ENCODE measurements around the gene CCDC12. TPM values are rescaled to one million over a fixed set of nuclear protein-coding genes. Genes with fewer than 3 reads are reported as not detected.
"Not testable (repeated sequence)": the region's sequence is repeated elsewhere in the genome, so short reads cannot be mapped to it uniquely, and the experiment has no call there.

The CCDC12 gene
- total and polyA plus RNA-seq, 8 donors, result 34.7 to 57.9 (median 46.1) TPM

DNA sequence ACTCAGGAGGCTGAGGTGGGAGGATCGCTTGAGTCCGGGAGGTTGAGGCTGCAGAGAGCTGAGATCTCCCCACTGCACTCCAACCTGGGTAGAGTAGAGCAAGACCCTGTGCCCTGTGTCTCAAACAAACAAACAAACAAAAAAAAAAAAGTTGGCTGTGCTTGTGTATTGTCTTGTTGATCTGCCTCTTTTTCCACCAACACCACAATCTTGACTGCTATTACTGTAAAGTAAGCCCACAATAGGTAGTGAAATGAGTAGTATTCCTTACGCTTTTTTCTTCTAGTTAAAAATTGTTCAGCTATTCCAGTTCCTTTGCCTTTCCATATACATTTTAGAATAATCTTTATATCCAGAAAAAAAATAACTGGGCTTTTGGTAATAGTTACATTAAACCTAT is 63.6 kb downstream of the CCDC12 start:
- DNase-seq (no peak), ATAC-seq (no peak)
- Histone ChIP-seq H3K9me3 (no peaks in the 10 kb centered on the region), H3K27ac (no peak overlapping the region), H3K4me1 (peaks cover 12 to 15% of the 10 kb centered on the region in 2 donors), H3K27me3 (no peaks in the 10 kb centered on the region), H3K4me3 (no peak overlapping the region), H3K36me3 (peaks cover 0 to 27% of the 10 kb centered on the region in 2 donors)
- intact Hi-C loops (cut with DNase I), result no loop called here
- TF ChIP-seq, protein P1, sequence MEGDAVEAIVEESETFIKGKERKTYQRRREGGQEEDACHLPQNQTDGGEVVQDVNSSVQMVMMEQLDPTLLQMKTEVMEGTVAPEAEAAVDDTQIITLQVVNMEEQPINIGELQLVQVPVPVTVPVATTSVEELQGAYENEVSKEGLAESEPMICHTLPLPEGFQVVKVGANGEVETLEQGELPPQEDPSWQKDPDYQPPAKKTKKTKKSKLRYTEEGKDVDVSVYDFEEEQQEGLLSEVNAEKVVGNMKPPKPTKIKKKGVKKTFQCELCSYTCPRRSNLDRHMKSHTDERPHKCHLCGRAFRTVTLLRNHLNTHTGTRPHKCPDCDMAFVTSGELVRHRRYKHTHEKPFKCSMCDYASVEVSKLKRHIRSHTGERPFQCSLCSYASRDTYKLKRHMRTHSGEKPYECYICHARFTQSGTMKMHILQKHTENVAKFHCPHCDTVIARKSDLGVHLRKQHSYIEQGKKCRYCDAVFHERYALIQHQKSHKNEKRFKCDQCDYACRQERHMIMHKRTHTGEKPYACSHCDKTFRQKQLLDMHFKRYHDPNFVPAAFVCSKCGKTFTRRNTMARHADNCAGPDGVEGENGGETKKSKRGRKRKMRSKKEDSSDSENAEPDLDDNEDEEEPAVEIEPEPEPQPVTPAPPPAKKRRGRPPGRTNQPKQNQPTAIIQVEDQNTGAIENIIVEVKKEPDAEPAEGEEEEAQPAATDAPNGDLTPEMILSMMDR (IDR thresholded peaks at IDR 0.05), result no peak

DNA sequence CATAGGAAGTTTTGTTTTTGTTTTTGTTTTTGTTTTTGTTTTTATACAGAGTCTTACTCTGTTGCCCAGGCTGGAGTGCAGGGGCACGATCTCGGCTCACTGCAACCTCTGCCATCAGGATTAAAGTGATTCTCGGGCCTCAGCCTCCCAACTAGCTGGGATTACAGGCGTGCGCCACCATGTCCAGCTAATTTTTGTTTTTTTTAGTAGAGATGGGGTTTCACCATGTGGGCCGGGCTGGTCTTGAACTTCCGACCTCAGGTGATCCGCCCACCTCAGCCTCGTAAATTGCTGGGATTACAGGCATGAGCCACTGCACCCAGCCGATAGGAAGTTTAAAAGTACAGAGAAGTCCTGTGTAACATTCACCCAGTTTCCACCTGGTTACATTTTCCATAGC is 65.6 kb downstream of the CCDC12 start:
- H3K9me3 ChIP-seq; ATAC-seq; H3K27ac ChIP-seq; H3K27me3 ChIP-seq; H3K4me3 ChIP-seq; DNase-seq; intact Hi-C loops (cut with DNase I); H3K36me3 ChIP-seq: not testable (repeated sequence)
- peaks cover 12 to 15% of the 10 kb centered on the region in 2 donors for H3K4me1 ChIP-seq

DNA sequence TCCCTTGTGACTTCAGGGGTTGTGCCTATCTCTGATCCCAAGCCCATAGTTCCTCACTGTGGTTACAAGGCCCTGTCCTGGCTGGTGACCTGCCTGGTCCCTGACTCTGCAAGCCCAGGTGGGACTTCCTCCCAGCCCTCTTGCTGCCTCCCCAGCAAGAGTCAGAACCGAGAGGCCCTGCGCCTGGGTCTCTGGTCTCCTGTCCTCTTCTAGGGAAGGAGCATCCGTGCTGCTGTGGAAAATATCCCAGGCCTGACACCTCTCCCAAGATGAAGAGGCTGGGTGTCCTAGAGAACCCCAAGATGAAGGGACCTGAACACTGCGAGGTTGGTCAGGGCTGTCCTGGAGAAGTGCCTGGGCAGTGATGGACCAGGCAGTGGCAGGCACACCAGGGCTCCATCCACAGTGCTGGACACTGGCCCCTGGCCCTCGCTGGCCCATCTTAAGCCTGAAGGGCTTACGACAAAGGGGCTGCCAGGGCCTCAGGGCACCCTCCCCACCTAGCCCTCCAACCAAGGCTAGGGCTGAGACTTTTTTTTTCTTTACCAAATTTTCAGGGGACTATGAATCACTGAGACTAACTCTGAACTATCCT is 66.3 kb downstream of the CCDC12 start:
- Histone ChIP-seq H3K9me3 (no peaks in the 10 kb centered on the region), H3K27ac (no peak overlapping the region), H3K4me3 (no peak overlapping the region), H3K27me3 (no peaks in the 10 kb centered on the region), H3K36me3 (peaks cover 0 to 1% of the 10 kb centered on the region in 2 donors), H3K4me1 (peaks cover 12 to 15% of the 10 kb centered on the region in 2 donors)
- intact Hi-C loops (cut with DNase I), result no loop called here
- TF ChIP-seq, protein P1 (IDR thresholded peaks at IDR 0.05), result no peak
- ATAC-seq, result no peak
- peak in 1 of 4 donors; percentile 28 for DNase-seq

DNA sequence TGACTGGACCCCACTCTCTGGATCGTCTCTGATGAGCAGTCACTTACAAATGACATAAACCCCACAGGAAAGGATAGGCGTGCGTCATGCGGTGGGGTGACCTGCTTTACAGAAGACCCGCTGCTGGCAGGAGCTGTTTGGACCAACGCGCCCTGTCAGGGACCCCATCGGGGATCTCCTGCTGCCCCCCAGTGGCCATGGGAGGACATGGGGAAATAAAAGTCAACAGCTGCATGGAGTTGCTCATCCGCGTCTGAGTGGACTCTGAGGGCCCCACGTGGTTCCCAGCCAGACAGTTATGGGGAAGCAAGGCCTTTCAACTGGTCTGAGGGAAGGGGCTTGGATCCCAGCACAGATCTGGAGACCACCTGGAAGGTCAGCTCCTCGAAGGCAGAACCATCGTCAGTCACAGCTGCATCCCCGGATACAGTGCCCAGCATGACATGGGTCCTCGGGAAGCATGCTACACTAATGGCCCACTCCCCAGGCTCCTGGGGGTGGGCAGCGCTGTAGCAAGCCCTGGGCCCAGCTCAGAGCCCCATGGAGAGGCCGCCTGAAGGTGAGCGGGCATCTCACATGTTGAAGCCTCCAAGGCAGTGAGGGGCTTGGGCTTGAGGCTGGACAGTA is 66.9 kb downstream of the CCDC12 start:
- TF ChIP-seq, protein P1 (IDR thresholded peaks at IDR 0.05), result peak; percentile 74 to 77
- peak; percentile 81 to 90 (median 86) for DNase-seq

DNA sequence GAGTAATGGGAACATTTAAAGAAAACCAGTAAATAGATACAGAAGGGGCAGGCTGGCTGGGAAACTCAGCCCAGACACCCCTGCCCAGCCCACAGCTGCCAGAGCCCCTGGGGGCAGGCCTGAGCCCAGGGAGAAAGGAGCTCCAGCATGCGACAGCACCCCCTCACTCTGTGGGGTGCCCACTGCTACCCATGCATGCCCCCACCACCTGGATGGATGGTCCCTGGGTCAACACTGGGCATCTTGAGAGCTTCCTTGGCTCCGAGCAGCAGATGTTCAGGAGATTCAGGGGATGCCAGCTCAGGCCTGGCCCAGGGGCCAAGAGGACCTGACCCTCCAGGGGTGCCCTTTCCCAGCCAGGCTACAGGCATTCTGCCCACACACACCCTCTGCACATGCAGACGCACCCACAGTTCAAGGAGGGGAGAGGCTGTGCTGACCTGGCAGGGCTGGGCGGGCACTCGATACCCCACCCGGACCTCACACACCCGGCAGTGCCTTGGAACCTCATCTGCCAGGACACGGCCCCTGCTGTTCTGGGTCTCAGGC is 67.5 kb downstream of the CCDC12 start:
- Histone ChIP-seq H3K36me3 (no peaks in the 10 kb centered on the region), H3K27ac (no peak overlapping the region), H3K27me3 (no peaks in the 10 kb centered on the region), H3K4me3 (no peak overlapping the region), H3K4me1 (peaks cover 13 to 15% of the 10 kb centered on the region in 2 donors), H3K9me3 (no peaks in the 10 kb centered on the region)
- peak; percentile 33 for ATAC-seq
- intact Hi-C loops (cut with DNase I), result loop anchor here in 1 of 2 donors (5.0 kb wide), 1 partner anchor 202 kb away; no protein-coding TSS in a partner anchor
- TF ChIP-seq, protein P1 (IDR thresholded peaks at IDR 0.05), result no peak
- DNase-seq, result peak in 1 of 4 donors; percentile 32

More for the DNA sequence above, 66.9 kb downstream of the CCDC12 start:
- Histone ChIP-seq H3K4me1 (peaks cover 12 to 15% of the 10 kb centered on the region in 2 donors), H3K36me3 (no peaks in the 10 kb centered on the region), H3K4me3 (no peak overlapping the region), H3K27ac (no peak overlapping the region), H3K9me3 (no peaks in the 10 kb centered on the region), H3K27me3 (no peaks in the 10 kb centered on the region)
- intact Hi-C loops (cut with DNase I), result loop anchor here in 1 of 2 donors (5.0 kb wide), 1 partner anchor 202 kb away; no protein-coding TSS in a partner anchor
- peak; percentile 89 for ATAC-seq
